A549 (cell line): ENCODE measurements around the gene RPLP1.

Experiments
- HDAC2 ChIP-seq: fragments of 200-600 bp; sonication (generic); IDR thresholded peaks from 2 replicates; pipeline ENCODE4 v1.6.1; 2016
- PBX3 ChIP-seq: IDR thresholded peaks from 2 replicates; pipeline ENCODE4 v1.6.1; 2012
- PHF8 ChIP-seq: fragments of 200-600 bp; sonication (generic); IDR thresholded peaks from 2 replicates; pipeline ENCODE4 v1.6.1; 2016; ENCODE audit warnings: low read depth, mild to moderate bottlenecking, antibody characterized with exemption, moderate library complexity, borderline replicate concordance
- POLR2AphosphoS2 ChIP-seq: conservative IDR thresholded peaks from 2 replicates; pipeline ENCODE4 v1.6.1; 2012; ENCODE audit warnings: low read length, improper control_type of control experiment, inconsistent platforms
- RARB ChIP-seq: fragments of 250-450 bp; sonication (Bioruptor Pico); IDR thresholded peaks from 2 replicates; pipeline ENCODE4 v1.8.0; 2021; ENCODE audit warnings: mild to moderate bottlenecking, moderate library complexity
- ZFP36 ChIP-seq: fragments of 450-650 bp; IDR thresholded peaks from 2 replicates; pipeline ENCODE4 v1.6.1; 2014; ENCODE audit warnings: borderline replicate concordance; ENCODE audit not compliant: partially characterized antibody
- ZNF302 ChIP-seq: fragments of 250-450 bp; sonication (Bioruptor Pico); IDR thresholded peaks from 2 replicates; pipeline ENCODE4 v1.9.0; 2021; ENCODE audit warnings: inconsistent platforms, mild to moderate bottlenecking, moderate library complexity
- TF ChIP-seq, protein P1 (sequence below): fragments of >200 bp; sonication (Bioruptor Twin); formaldehyde crosslinking; IDR thresholded peaks from 3 replicates; pipeline ENCODE4 v1.5.1; 2016
- TF ChIP-seq, protein P2 (sequence below): fragments of >200 bp; sonication (Bioruptor Twin); formaldehyde crosslinking; IDR thresholded peaks from 3 replicates; pipeline ENCODE4 v1.6.1; 2016

- no peak for TF ChIP-seq HDAC2
- no peak for TF ChIP-seq PHF8
- no peak for TF ChIP-seq ZNF302 (CRISPR knock-in tag)
- TF ChIP-seq RARB (CRISPR knock-in tag): no peak
- TF ChIP-seq, protein P1, sequence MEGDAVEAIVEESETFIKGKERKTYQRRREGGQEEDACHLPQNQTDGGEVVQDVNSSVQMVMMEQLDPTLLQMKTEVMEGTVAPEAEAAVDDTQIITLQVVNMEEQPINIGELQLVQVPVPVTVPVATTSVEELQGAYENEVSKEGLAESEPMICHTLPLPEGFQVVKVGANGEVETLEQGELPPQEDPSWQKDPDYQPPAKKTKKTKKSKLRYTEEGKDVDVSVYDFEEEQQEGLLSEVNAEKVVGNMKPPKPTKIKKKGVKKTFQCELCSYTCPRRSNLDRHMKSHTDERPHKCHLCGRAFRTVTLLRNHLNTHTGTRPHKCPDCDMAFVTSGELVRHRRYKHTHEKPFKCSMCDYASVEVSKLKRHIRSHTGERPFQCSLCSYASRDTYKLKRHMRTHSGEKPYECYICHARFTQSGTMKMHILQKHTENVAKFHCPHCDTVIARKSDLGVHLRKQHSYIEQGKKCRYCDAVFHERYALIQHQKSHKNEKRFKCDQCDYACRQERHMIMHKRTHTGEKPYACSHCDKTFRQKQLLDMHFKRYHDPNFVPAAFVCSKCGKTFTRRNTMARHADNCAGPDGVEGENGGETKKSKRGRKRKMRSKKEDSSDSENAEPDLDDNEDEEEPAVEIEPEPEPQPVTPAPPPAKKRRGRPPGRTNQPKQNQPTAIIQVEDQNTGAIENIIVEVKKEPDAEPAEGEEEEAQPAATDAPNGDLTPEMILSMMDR: no peak
- no peak for TF ChIP-seq POLR2AphosphoS2
- TF ChIP-seq, protein P2, sequence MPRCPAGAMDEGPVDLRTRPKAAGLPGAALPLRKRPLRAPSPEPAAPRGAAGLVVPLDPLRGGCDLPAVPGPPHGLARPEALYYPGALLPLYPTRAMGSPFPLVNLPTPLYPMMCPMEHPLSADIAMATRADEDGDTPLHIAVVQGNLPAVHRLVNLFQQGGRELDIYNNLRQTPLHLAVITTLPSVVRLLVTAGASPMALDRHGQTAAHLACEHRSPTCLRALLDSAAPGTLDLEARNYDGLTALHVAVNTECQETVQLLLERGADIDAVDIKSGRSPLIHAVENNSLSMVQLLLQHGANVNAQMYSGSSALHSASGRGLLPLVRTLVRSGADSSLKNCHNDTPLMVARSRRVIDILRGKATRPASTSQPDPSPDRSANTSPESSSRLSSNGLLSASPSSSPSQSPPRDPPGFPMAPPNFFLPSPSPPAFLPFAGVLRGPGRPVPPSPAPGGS: no peak
- TF ChIP-seq ZFP36: no peak
- TF ChIP-seq PBX3: no peak
Measured at GRCh38 chr15:69472046-69472445, 19.4 kb downstream of the RPLP1 start.
